Measurements from ENCODE around the gene RNU2-63P. TPM values are rescaled to one million over a fixed set of nuclear protein-coding genes. Genes with fewer than 3 reads are reported as not detected.

Gene RNU2-63P
- total and polyA plus RNA-seq, 4 experiments from 2014 or later: 4.3 to 7.0 TPM; not detected in 2

GRCh38 chr2:88032070-88032702 lies 15.8 kb upstream of the RNU2-63P start:
- intact Hi-C loops (cut with micrococcal nuclease): loop anchor here (1.0 kb wide), 1 partner anchor 17 kb away; no protein-coding TSS in a partner anchor
- Mint-ChIP-seq H3K9me3 (peaks cover 0 to 2% (median 0%) of the 10 kb centered on the region in 8 donors), H3K27ac (no peak overlapping the region), H3K4me1 (peaks cover 5 to 17% (median 11%) of the 10 kb centered on the region in 4 donors), H3K4me3 (no peak overlapping the region), H3K27me3 (no peaks in the 10 kb centered on the region), H3K36me3 (peaks cover 44 to 51% of the 10 kb centered on the region in 2 donors)
- peaks cover 19% of the 10 kb centered on the region for H3K36me3 ChIP-seq (ENCODE audit: insufficient read depth, low read length)
- no peak overlapping the region for H3K27ac ChIP-seq (ENCODE audit: low read depth, low read length)
- DNase-seq: no peak
- CTCF ChIA-PET (ENCODE audit: partially characterized antibody): interaction anchor here (0.9 kb wide), 1 partner anchor 28 kb away, joined by 4 read pairs; no protein-coding TSS in a partner anchor
- H3K9me3 ChIP-seq (ENCODE audit: control insufficient read depth in 1 of 2, low read length in 2 of 2): no peaks in the 10 kb centered on the region
- no peak overlapping the region for H3K4me3 ChIP-seq (ENCODE audit: low read length in 2 of 2)
- no peaks in the 10 kb centered on the region for H3K27me3 ChIP-seq (ENCODE audit: insufficient read depth, low read length)
- POLR2A ChIA-PET (ENCODE audit: partially characterized antibody): no interaction called here
- H3K4me1 ChIP-seq (ENCODE audit: insufficient read depth, low read length): no peaks in the 10 kb centered on the region

- Histone ChIP-seq H3K9me3 (ENCODE audit: control insufficient read depth in 1 of 2, low read length in 2 of 2) (no peaks in the 10 kb centered on the region), H3K4me1 (ENCODE audit: insufficient read depth, low read length) (no peaks in the 10 kb centered on the region), H3K4me3 (ENCODE audit: low read length in 2 of 2) (no peak overlapping the region), H3K27ac (ENCODE audit: low read depth, low read length) (no peak overlapping the region), H3K36me3 (ENCODE audit: insufficient read depth, low read length) (peaks cover 19% of the 10 kb centered on the region), H3K27me3 (ENCODE audit: insufficient read depth, low read length) (no peaks in the 10 kb centered on the region)
- no peak for DNase-seq
- H3K4me3 Mint-ChIP-seq: no peak overlapping the region
- H3K27ac Mint-ChIP-seq: no peak overlapping the region
- no peaks in the 10 kb centered on the region for H3K27me3 Mint-ChIP-seq
- H3K36me3 Mint-ChIP-seq: peaks cover 35 to 38% of the 10 kb centered on the region in 2 donors
- peaks cover 0 to 2% (median 0%) of the 10 kb centered on the region in 8 donors for H3K9me3 Mint-ChIP-seq
- intact Hi-C loops (cut with micrococcal nuclease): no loop called here
- ChIA-PET CTCF (ENCODE audit: partially characterized antibody) (no interaction called here), POLR2A (ENCODE audit: partially characterized antibody) (no interaction called here)
- peaks cover 0 to 7% (median 2%) of the 10 kb centered on the region in 4 donors for H3K4me1 Mint-ChIP-seq
These were observed 12.6 kb upstream of the RNU2-63P start for GRCh38 chr2:88028931-88029330.

- POLR2A ChIA-PET (ENCODE audit: partially characterized antibody): interaction anchor here (1.2 kb wide), 1 partner anchor 9 kb away, joined by 7 read pairs; no protein-coding TSS in a partner anchor
- peaks cover 19% of the 10 kb centered on the region for H3K36me3 ChIP-seq (ENCODE audit: insufficient read depth, low read length)
- intact Hi-C loops (cut with micrococcal nuclease): no loop called here
- H3K9me3 ChIP-seq (ENCODE audit: control insufficient read depth in 1 of 2, low read length in 2 of 2): no peaks in the 10 kb centered on the region
- peaks cover 31 to 32% of the 10 kb centered on the region in 2 donors for H3K36me3 Mint-ChIP-seq
- peaks cover 0 to 6% (median 2%) of the 10 kb centered on the region in 4 donors for H3K4me1 Mint-ChIP-seq
- peaks cover 0 to 2% (median 0%) of the 10 kb centered on the region in 8 donors for H3K9me3 Mint-ChIP-seq
- H3K27me3 Mint-ChIP-seq: no peaks in the 10 kb centered on the region
- H3K27me3 ChIP-seq (ENCODE audit: insufficient read depth, low read length): no peaks in the 10 kb centered on the region
- no peak overlapping the region for H3K4me3 ChIP-seq (ENCODE audit: low read length in 2 of 2)
- no peaks in the 10 kb centered on the region for H3K4me1 ChIP-seq (ENCODE audit: insufficient read depth, low read length)
- DNase-seq: no peak
- peak overlapping the region in 3 of 7 donors; percentile 8 to 26 (median 17) for H3K27ac Mint-ChIP-seq
- CTCF ChIA-PET (ENCODE audit: partially characterized antibody): interaction anchor here (1.1 kb wide), 1 partner anchor 33 kb away, joined by 4 read pairs; no protein-coding TSS in a partner anchor
- no peak overlapping the region for H3K27ac ChIP-seq (ENCODE audit: low read depth, low read length)
- peak overlapping the region in 1 of 8 donors; percentile 38 for H3K4me3 Mint-ChIP-seq
These were observed 11.5 kb upstream of the RNU2-63P start for GRCh38 chr2:88027697-88028389.

GRCh38 chr2:88024509-88024908 lies 8.2 kb upstream of the RNU2-63P start:
- Mint-ChIP-seq H3K4me1 (peaks cover 0 to 6% (median 1%) of the 10 kb centered on the region in 4 donors), H3K4me3 (no peak overlapping the region), H3K36me3 (peaks cover 20 to 23% of the 10 kb centered on the region in 2 donors), H3K27me3 (no peaks in the 10 kb centered on the region), H3K27ac (no peak overlapping the region), H3K9me3 (peaks cover 0 to 2% (median 0%) of the 10 kb centered on the region in 8 donors)
- Histone ChIP-seq H3K4me3 (ENCODE audit: low read length in 2 of 2) (no peak overlapping the region), H3K27ac (ENCODE audit: low read depth, low read length) (no peak overlapping the region), H3K36me3 (ENCODE audit: insufficient read depth, low read length) (peaks cover 11% of the 10 kb centered on the region), H3K4me1 (ENCODE audit: insufficient read depth, low read length) (no peaks in the 10 kb centered on the region), H3K27me3 (ENCODE audit: insufficient read depth, low read length) (no peaks in the 10 kb centered on the region), H3K9me3 (ENCODE audit: control insufficient read depth in 1 of 2, low read length in 2 of 2) (no peaks in the 10 kb centered on the region)
- intact Hi-C loops (cut with micrococcal nuclease): no loop called here
- ChIA-PET CTCF (ENCODE audit: partially characterized antibody) (interaction anchor here (0.9 kb wide), 1 partner anchor 36 kb away, joined by 3 read pairs; no protein-coding TSS in a partner anchor), POLR2A (ENCODE audit: partially characterized antibody) (no interaction called here)
- DNase-seq: no peak

- peaks cover 4% of the 10 kb centered on the region for H3K36me3 ChIP-seq (ENCODE audit: insufficient read depth, low read length)
- H3K27me3 ChIP-seq (ENCODE audit: insufficient read depth, low read length): no peaks in the 10 kb centered on the region
- no peaks in the 10 kb centered on the region for H3K27me3 Mint-ChIP-seq
- DNase-seq: no peak
- H3K36me3 Mint-ChIP-seq: peaks cover 2 to 7% of the 10 kb centered on the region in 2 donors
- H3K27ac Mint-ChIP-seq: no peak overlapping the region
- no peaks in the 10 kb centered on the region for H3K9me3 ChIP-seq (ENCODE audit: control insufficient read depth in 1 of 2, low read length in 2 of 2)
- H3K4me3 ChIP-seq (ENCODE audit: low read length in 2 of 2): no peak overlapping the region
- no peak overlapping the region for H3K4me3 Mint-ChIP-seq
- peaks cover 0 to 3% (median 2%) of the 10 kb centered on the region in 4 donors for H3K4me1 Mint-ChIP-seq
- intact Hi-C loops (cut with micrococcal nuclease): no loop called here
- POLR2A ChIA-PET (ENCODE audit: partially characterized antibody): no interaction called here
- CTCF ChIA-PET (ENCODE audit: partially characterized antibody): interaction anchor here (1.1 to 1.4 kb wide), 2 partner anchors 21 to 38 kb away, joined by 3 to 6 read pairs; no protein-coding TSS in a partner anchor
- no peak overlapping the region for H3K27ac ChIP-seq (ENCODE audit: low read depth, low read length)
- no peaks in the 10 kb centered on the region for H3K9me3 Mint-ChIP-seq
- H3K4me1 ChIP-seq (ENCODE audit: insufficient read depth, low read length): peaks cover 2% of the 10 kb centered on the region
These were observed 6.2 kb upstream of the RNU2-63P start for GRCh38 chr2:88022669-88022921.

GRCh38 chr2:88019985-88020384 lies 3.6 kb upstream of the RNU2-63P start:
- Mint-ChIP-seq H3K27ac (no peak overlapping the region), H3K36me3 (peaks cover 0 to 6% of the 10 kb centered on the region in 2 donors), H3K27me3 (no peaks in the 10 kb centered on the region), H3K4me1 (peaks cover 11 to 21% (median 15%) of the 10 kb centered on the region in 4 donors), H3K4me3 (no peak overlapping the region), H3K9me3 (no peaks in the 10 kb centered on the region)
- Histone ChIP-seq H3K27me3 (ENCODE audit: insufficient read depth, low read length) (no peaks in the 10 kb centered on the region), H3K4me1 (ENCODE audit: insufficient read depth, low read length) (peaks cover 12% of the 10 kb centered on the region), H3K36me3 (ENCODE audit: insufficient read depth, low read length) (no peaks in the 10 kb centered on the region), H3K4me3 (ENCODE audit: low read length in 2 of 2) (no peak overlapping the region), H3K9me3 (ENCODE audit: control insufficient read depth in 1 of 2, low read length in 2 of 2) (no peaks in the 10 kb centered on the region), H3K27ac (ENCODE audit: low read depth, low read length) (no peak overlapping the region)
- intact Hi-C loops (cut with micrococcal nuclease): no loop called here
- no peak for DNase-seq
- ChIA-PET POLR2A (ENCODE audit: partially characterized antibody) (no interaction called here), CTCF (ENCODE audit: partially characterized antibody) (interaction anchor here (1.3 kb wide), 1 partner anchor 40 kb away, joined by 4 read pairs; no protein-coding TSS in a partner anchor)

GRCh38 chr2:88018909-88019308 lies 2.6 kb upstream of the RNU2-63P start:
- Mint-ChIP-seq H3K4me1 (peaks cover 13 to 26% (median 19%) of the 10 kb centered on the region in 4 donors), H3K9me3 (no peaks in the 10 kb centered on the region)

More at GRCh38 chr2:88018909-88019308, 2.6 kb upstream of the RNU2-63P start:
- Histone ChIP-seq H3K4me3 (ENCODE audit: low read length in 2 of 2) (no peak overlapping the region), H3K4me1 (ENCODE audit: insufficient read depth, low read length) (peaks cover 12% of the 10 kb centered on the region), H3K9me3 (ENCODE audit: control insufficient read depth in 1 of 2, low read length in 2 of 2) (no peaks in the 10 kb centered on the region), H3K27ac (ENCODE audit: low read depth, low read length) (no peak overlapping the region), H3K27me3 (ENCODE audit: insufficient read depth, low read length) (no peaks in the 10 kb centered on the region), H3K36me3 (ENCODE audit: insufficient read depth, low read length) (no peaks in the 10 kb centered on the region)
- ChIA-PET POLR2A (ENCODE audit: partially characterized antibody) (no interaction called here), CTCF (ENCODE audit: partially characterized antibody) (no interaction called here)
- no peak for DNase-seq
- intact Hi-C loops (cut with micrococcal nuclease): no loop called here
- Mint-ChIP-seq H3K4me3 (no peak overlapping the region), H3K36me3 (peaks cover 0 to 6% of the 10 kb centered on the region in 2 donors), H3K27me3 (no peaks in the 10 kb centered on the region), H3K27ac (peak overlapping the region in 1 of 7 donors; percentile 11)

All from CD4-positive, alpha-beta memory T cell (primary cell).